ENCODE data around the gene XPO6.

DNA sequence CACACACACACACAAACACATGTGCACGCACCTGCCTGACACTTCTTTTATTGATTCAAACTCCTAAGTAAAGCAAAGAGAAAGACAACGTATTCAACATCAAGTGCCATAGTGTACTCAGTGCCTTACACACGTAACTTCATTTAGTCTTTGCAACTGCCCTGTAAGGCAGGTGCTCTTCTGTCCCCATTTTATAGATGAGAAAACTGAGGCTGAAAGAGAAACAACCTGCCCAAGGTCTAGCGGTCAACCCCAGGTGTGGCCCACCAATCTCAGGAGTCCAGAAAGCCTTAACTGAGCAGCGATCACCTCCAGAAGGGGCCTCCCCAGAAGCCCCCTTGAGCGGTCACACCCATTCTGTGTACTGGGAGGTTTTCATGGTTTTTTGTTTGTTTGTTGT lies 137.9 kb downstream of the XPO6 start:
- TF ChIP-seq GLIS1 (tag by site-specific recombination; IDR thresholded peaks at IDR 0.05) (no peak), ZNF311 (tag by site-specific recombination; IDR thresholded peaks at IDR 0.05; ENCODE audit: borderline replicate concordance) (no peak), ZNF274 (IDR thresholded peaks at IDR 0.05; ENCODE audit: low read length) (no peak), ZNF274 (tag by site-specific recombination; IDR thresholded peaks at IDR 0.05; ENCODE audit: borderline replicate concordance) (no peak), ZNF391 (tag by site-specific recombination; IDR thresholded peaks at IDR 0.05; ENCODE audit: borderline replicate concordance, low read depth) (no peak), ZNF544 (tag by site-specific recombination; IDR thresholded peaks at IDR 0.05) (no peak)
- TF ChIP-seq, protein P1, sequence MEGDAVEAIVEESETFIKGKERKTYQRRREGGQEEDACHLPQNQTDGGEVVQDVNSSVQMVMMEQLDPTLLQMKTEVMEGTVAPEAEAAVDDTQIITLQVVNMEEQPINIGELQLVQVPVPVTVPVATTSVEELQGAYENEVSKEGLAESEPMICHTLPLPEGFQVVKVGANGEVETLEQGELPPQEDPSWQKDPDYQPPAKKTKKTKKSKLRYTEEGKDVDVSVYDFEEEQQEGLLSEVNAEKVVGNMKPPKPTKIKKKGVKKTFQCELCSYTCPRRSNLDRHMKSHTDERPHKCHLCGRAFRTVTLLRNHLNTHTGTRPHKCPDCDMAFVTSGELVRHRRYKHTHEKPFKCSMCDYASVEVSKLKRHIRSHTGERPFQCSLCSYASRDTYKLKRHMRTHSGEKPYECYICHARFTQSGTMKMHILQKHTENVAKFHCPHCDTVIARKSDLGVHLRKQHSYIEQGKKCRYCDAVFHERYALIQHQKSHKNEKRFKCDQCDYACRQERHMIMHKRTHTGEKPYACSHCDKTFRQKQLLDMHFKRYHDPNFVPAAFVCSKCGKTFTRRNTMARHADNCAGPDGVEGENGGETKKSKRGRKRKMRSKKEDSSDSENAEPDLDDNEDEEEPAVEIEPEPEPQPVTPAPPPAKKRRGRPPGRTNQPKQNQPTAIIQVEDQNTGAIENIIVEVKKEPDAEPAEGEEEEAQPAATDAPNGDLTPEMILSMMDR (tag by site-specific recombination; IDR thresholded peaks at IDR 0.05): no peak
- TF ChIP-seq, protein P2, sequence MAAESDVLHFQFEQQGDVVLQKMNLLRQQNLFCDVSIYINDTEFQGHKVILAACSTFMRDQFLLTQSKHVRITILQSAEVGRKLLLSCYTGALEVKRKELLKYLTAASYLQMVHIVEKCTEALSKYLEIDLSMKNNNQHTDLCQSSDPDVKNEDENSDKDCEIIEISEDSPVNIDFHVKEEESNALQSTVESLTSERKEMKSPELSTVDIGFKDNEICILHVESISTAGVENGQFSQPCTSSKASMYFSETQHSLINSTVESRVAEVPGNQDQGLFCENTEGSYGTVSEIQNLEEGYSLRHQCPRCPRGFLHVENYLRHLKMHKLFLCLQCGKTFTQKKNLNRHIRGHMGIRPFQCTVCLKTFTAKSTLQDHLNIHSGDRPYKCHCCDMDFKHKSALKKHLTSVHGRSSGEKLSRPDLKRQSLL (tag by site-specific recombination; IDR thresholded peaks at IDR 0.05): no peak

All from HEK293 (cell line).